NCI-H2029 treated with DMSO at 0.1 percent for 48 hours (cell line): Measurements from ENCODE around the gene CDK5RAP2.
"Not testable (repeated sequence)": the region's sequence is repeated elsewhere in the genome, so short reads cannot be mapped to it uniquely, and the experiment has no call there.

Experiments
- DNase-seq: peaks from one replicate; lab custom pipeline; 2025; lab: John Stamatoyannopoulos, UW

The CDK5RAP2 gene

GRCh38 chr9:120465685-120466407 lies 114.1 kb downstream of the CDK5RAP2 start:
- DNase-seq = no peak

- no peak for DNase-seq
Observed at GRCh38 chr9:120464887-120465421, 115.0 kb downstream of the CDK5RAP2 start.

GRCh38 chr9:120464176-120464886 lies 115.6 kb downstream of the CDK5RAP2 start:
- DNase-seq = no peak

- no peak for DNase-seq
Observed at GRCh38 chr9:120463765-120464164, 116.2 kb downstream of the CDK5RAP2 start.

- not testable (repeated sequence) for DNase-seq
Observed at GRCh38 chr9:120461677-120462076, 118.3 kb downstream of the CDK5RAP2 start.

- DNase-seq = no peak
Observed at GRCh38 chr9:120456218-120456617, 123.7 kb downstream of the CDK5RAP2 start.

- DNase-seq = no peak
Observed at GRCh38 chr9:120454467-120454866, 125.5 kb downstream of the CDK5RAP2 start.

GRCh38 chr9:120453792-120454191 lies 126.2 kb downstream of the CDK5RAP2 start:
- no peak for DNase-seq

- no peak for DNase-seq
Observed at GRCh38 chr9:120452631-120453030, 127.3 kb downstream of the CDK5RAP2 start.

- no peak for DNase-seq
Observed at GRCh38 chr9:120450916-120451315, 129.1 kb downstream of the CDK5RAP2 start.

GRCh38 chr9:120449566-120449965 lies 130.4 kb downstream of the CDK5RAP2 start:
- DNase-seq = no peak

- DNase-seq = no peak
Observed at GRCh38 chr9:120447959-120448500, 131.9 kb downstream of the CDK5RAP2 start.

GRCh38 chr9:120446671-120447070 lies 133.3 kb downstream of the CDK5RAP2 start:
- no peak for DNase-seq

- DNase-seq = no peak
Observed at GRCh38 chr9:120443976-120444375, 136.0 kb downstream of the CDK5RAP2 start.

- DNase-seq = no peak
Observed at GRCh38 chr9:120443489-120443888, 136.5 kb downstream of the CDK5RAP2 start.

GRCh38 chr9:120442308-120442995 lies 137.5 kb downstream of the CDK5RAP2 start:
- no peak for DNase-seq

GRCh38 chr9:120441426-120442307 lies 138.3 kb downstream of the CDK5RAP2 start:
- no peak for DNase-seq

GRCh38 chr9:120440791-120441190 lies 139.2 kb downstream of the CDK5RAP2 start:
- DNase-seq = no peak

- DNase-seq = no peak
Observed at GRCh38 chr9:120439926-120440325, 140.0 kb downstream of the CDK5RAP2 start.

GRCh38 chr9:120438836-120439546 lies 141.0 kb downstream of the CDK5RAP2 start:
- DNase-seq = no peak

- no peak for DNase-seq
Observed at GRCh38 chr9:120438111-120438510, 141.9 kb downstream of the CDK5RAP2 start.
